ENCODE results near the gene CPED1.

DNA sequence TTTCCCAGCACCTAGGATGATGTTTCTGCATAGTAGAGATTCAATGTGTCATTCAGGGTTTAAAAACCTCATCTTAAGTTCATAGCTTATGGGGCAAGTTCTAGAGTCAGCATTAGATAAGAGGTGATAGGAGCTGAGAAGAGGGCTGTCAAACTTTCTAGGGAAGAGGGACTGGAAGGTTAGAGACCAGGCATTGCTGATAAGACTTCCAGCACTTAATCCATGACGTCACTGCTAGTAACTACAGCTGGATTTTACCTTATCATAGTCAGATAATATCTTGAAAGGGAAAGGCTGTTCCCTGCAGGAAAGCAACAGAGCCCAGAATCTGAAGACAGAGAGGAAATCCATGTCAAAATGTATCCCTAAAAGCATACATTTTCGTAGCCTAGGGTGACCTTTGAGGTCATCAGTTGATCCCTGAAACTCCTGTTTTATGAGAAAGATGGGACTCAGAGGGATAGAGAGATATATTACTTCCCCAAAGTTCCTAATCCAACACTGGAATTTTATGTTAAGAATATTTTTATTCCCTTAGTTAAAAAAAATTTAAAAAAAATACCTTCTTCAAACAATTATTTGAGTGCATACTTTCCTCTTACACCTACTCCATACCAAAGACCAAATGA is 3.3 kb upstream of the CPED1 start:
- TF ChIP-seq, protein P1, sequence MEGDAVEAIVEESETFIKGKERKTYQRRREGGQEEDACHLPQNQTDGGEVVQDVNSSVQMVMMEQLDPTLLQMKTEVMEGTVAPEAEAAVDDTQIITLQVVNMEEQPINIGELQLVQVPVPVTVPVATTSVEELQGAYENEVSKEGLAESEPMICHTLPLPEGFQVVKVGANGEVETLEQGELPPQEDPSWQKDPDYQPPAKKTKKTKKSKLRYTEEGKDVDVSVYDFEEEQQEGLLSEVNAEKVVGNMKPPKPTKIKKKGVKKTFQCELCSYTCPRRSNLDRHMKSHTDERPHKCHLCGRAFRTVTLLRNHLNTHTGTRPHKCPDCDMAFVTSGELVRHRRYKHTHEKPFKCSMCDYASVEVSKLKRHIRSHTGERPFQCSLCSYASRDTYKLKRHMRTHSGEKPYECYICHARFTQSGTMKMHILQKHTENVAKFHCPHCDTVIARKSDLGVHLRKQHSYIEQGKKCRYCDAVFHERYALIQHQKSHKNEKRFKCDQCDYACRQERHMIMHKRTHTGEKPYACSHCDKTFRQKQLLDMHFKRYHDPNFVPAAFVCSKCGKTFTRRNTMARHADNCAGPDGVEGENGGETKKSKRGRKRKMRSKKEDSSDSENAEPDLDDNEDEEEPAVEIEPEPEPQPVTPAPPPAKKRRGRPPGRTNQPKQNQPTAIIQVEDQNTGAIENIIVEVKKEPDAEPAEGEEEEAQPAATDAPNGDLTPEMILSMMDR (IDR thresholded peaks at IDR 0.05), result no peak
- no peak for TF ChIP-seq ZFX (IDR thresholded peaks at IDR 0.05; ENCODE audit: borderline replicate concordance)

All from 22Rv1 (cell line).